Motor neuron (in vitro differentiated cells): Measurements from ENCODE around the gene CD300E. TPM values are rescaled to one million over a fixed set of nuclear protein-coding genes. Genes with fewer than 3 reads are reported as not detected.
"Not testable (repeated sequence)": the region's sequence is repeated elsewhere in the genome, so short reads cannot be mapped to it uniquely, and the experiment has no call there.

Experiments
- ATAC-seq, 8 experiments: fragments of 200-7000 bp; cut with Tn5 transposase; replicated peaks in 6 of 8; 2 replicates each; pipeline ENCODE4 v1.8.0; 2021; ENCODE audit warnings: mild to moderate bottlenecking in 8 of 8, moderate library complexity in 8 of 8
- H3K27ac ChIP-seq, 2 donors: fragments of 250-450 bp; sonication (Bioruptor Pico); 2 replicates each; pipeline ENCODE4 v1.9.0; 2021; ENCODE audit warnings: antibody characterized with exemption in 2 of 2, mild to moderate bottlenecking in 2 of 2, moderate library complexity in 1 of 2
- H3K4me1 ChIP-seq, 2 donors: fragments of 250-450 bp; sonication (Bioruptor Pico); replicated peaks in 1 of 2; 2 replicates each; pipeline ENCODE4 v1.6.1; 2021; ENCODE audit warnings: antibody characterized with exemption in 2 of 2, mild to moderate bottlenecking in 2 of 2, moderate library complexity in 1 of 2
- H3K4me3 ChIP-seq, 5 donors: fragments of 250-450 bp; sonication (Bioruptor Pico); 2 replicates each; pipeline ENCODE4 v1.9.0; 2021; ENCODE audit warnings: antibody characterized with exemption in 5 of 5, mild to moderate bottlenecking in 5 of 5, moderate library complexity in 4 of 5
- WGBS, 10 experiments: fragments of 450-650 bp; shearing (Covaris generic); methylation state at CpG; one replicate each; pipeline ENCODE4 v1.0.0; 2022; 5-methylcytosine and 5-hydroxymethylcytosine counted together
- in situ Hi-C, 9 experiments: fragments of 400-800 bp; cut with MboI; loops; one replicate each; pipeline ENCODE4 v1.15.0; 2021; ENCODE audit warnings: low sequenced_read_pairs in 9 of 9, low pct_unique_long_range_greater_than_20kb in 2 of 9; ENCODE audit not compliant: unreplicated experiment in 9 of 9
- total RNA-seq, 8 experiments: library from RNA; unstranded; fragments of 300-600 nt; gene quantifications; 2 replicates each; pipeline versions ENCODE4 v1.2.3 to v1.2.4, GENCODE V29; 2022

Gene CD300E
- total RNA-seq, 8 experiments from 2014 or later = 0.14 to 0.47 (median 0.25) TPM; not detected in 3

- no peak overlapping the region for H3K4me3 ChIP-seq
- no peaks in the 10 kb centered on the region for H3K4me1 ChIP-seq
- no peak overlapping the region for H3K27ac ChIP-seq
- ATAC-seq = no peak
- in situ Hi-C loops = no loop called here
Observed at GRCh38 chr17:74643826-74644225, 20.3 kb upstream of the CD300E start.

GRCh38 chr17:74642995-74643394 is 19.5 kb upstream of the CD300E start:
- 0 to 100% (median 71%) methylated on average over 1 to 7 of the region's 7 CpGs; no CpG with 5 or more reads in 5 of the 10 experiments for WGBS, 10 experiments
- Histone ChIP-seq H3K4me3 (no peak overlapping the region), H3K27ac (no peak overlapping the region), H3K4me1 (no peaks in the 10 kb centered on the region)
- in situ Hi-C loops = no loop called here
- ATAC-seq = no peak

GRCh38 chr17:74642556-74642955 is 19.0 kb upstream of the CD300E start:
- no peak overlapping the region for H3K27ac ChIP-seq
- in situ Hi-C loops = no loop called here
- no peak for ATAC-seq
- 33 to 100% (median 76%) methylated on average over 1 to 4 of the region's 4 CpGs; no CpG with 5 or more reads in 2 of the 10 experiments for WGBS, 10 experiments
- no peak overlapping the region for H3K4me3 ChIP-seq
- H3K4me1 ChIP-seq = no peaks in the 10 kb centered on the region

DNA sequence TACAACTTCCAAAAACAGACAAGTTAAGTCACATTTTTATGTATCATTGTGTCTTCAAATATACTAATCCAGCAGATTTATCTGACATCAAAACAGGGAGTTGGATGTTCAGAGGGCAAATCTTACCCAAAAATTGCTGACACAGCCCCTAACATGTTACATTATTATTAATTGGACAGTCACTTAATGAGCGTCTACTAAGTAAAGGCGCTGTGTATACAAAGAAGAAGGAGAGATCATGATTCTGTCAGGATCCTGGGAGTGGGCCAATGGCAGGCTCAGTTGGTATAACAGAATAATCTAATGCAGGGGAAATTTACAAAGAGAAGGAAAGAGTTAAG is 18.4 kb upstream of the CD300E start:
- in situ Hi-C loops = no loop called here
- no peak for ATAC-seq

GRCh38 chr17:74641224-74641957 is 17.9 kb upstream of the CD300E start:
- no peak overlapping the region for H3K4me3 ChIP-seq
- H3K27ac ChIP-seq = no peak overlapping the region
- 0 to 83% (median 68%) methylated on average over 1 to 5 of the region's 6 CpGs; no CpG with 5 or more reads in 3 of the 10 experiments for WGBS, 10 experiments
- ATAC-seq = peak in 1 of 8 experiments; percentile 14
- in situ Hi-C loops = no loop called here
- no peaks in the 10 kb centered on the region for H3K4me1 ChIP-seq

More for the DNA sequence above, 18.4 kb upstream of the CD300E start:
- Histone ChIP-seq H3K4me1 (no peaks in the 10 kb centered on the region), H3K4me3 (no peak overlapping the region), H3K27ac (no peak overlapping the region)
- WGBS, 10 experiments = 40 to 100% (median 90%) methylated on average over 1 to 2 of the region's 2 CpGs; no CpG with 5 or more reads in 1 of the 10 experiments

DNA sequence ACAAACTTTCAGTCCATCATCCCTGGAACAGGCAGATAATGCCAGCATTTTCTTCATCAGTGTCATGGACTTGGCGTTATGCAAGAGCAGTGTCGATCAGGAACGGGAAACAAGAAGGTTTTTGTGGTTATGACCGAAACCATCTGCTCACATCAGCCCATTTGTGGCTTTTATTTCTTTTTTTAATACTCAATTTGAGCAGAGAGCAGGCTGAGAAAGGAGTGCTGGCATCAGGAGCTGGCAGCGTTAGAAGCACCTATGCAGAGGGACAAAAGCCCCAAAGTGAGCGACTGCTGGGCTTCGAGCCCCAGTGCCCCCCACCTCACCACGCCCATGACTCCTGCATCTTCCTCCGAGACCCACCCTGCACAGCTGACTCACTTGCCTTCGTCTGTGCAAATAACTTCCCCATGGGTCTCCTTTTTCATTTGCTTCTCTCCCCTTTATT is 16.2 kb upstream of the CD300E start:
- WGBS, 10 experiments = 25 to 82% (median 60%) methylated on average over 1 to 8 of the region's 10 CpGs; no CpG with 5 or more reads in 3 of the 10 experiments

GRCh38 chr17:74637926-74638325 is 14.4 kb upstream of the CD300E start:
- no peak for ATAC-seq
- WGBS, 10 experiments = 0 to 100% (median 57%) methylated on average over 1 of the region's 2 CpGs; no CpG with 5 or more reads in 3 of the 10 experiments
- Histone ChIP-seq H3K27ac (no peak overlapping the region), H3K4me1 (peaks cover 0 to 8% of the 10 kb centered on the region in 2 donors), H3K4me3 (no peak overlapping the region)
- in situ Hi-C loops = no loop called here

More for the DNA sequence above, 16.2 kb upstream of the CD300E start:
- in situ Hi-C loops = no loop called here
- H3K4me3 ChIP-seq = no peak overlapping the region
- no peak overlapping the region for H3K27ac ChIP-seq
- H3K4me1 ChIP-seq = peaks cover 0 to 8% of the 10 kb centered on the region in 2 donors
- no peak for ATAC-seq

DNA sequence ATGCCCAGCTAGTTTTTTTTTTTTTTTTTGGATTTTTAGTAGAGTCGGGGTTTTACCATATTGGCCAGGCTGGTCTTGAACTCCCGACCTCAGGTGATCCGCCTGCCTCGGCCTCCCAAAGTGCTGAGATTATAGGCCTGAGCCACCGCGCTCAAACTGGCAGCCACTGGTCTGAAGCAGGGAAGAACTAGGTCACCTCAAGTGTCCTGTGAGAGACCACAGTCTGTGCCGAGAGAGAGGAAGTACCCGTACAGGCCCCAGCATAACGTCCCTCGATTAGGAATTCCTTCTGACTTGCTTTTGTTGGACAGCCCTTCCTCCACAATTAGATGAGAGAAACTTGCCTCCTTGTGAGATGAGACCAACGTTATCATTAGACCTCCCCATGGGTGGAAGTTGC is 13.7 kb upstream of the CD300E start:
- H3K27ac ChIP-seq = no peak overlapping the region
- no peak for ATAC-seq
- H3K4me1 ChIP-seq = peaks cover 0 to 8% of the 10 kb centered on the region in 2 donors
- WGBS, 10 experiments = 7 to 95% (median 66%) methylated on average over 2 to 9 of the region's 11 CpGs; no CpG with 5 or more reads in 4 of the 10 experiments
- in situ Hi-C loops = no loop called here
- H3K4me3 ChIP-seq = no peak overlapping the region

DNA sequence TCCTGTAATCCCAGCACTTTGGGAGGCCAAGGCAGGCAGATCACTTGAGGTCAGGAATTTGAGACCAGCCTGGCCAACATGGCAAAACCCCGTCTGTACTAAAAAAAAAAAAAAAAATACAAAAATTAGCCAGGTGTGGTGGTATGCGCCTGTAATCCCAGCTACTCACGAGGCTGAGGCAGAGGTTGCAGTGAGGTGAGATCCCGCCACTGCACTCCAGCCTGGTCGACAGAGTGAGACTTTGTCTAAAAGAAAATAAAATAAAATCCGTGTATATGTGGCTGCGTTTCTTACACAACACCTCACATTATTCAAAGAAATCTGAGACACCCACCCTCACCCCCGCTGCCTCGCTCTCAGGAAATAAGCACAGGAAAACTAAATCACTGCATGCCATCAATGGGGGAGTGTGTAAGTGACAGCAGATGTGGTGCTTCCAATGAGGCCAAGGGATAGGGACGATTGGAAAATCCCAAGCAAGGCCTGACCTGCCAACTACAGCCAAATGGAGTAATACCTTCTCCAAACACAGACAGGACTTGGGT is 13.1 kb upstream of the CD300E start:
- WGBS, 10 experiments = 19 to 100% (median 58%) methylated on average over 1 to 6 of the region's 10 CpGs; no CpG with 5 or more reads in 3 of the 10 experiments
- peaks cover 0 to 13% of the 10 kb centered on the region in 2 donors for H3K4me1 ChIP-seq
- H3K4me3 ChIP-seq, in situ Hi-C loops, H3K27ac ChIP-seq, ATAC-seq: not testable (repeated sequence)

DNA sequence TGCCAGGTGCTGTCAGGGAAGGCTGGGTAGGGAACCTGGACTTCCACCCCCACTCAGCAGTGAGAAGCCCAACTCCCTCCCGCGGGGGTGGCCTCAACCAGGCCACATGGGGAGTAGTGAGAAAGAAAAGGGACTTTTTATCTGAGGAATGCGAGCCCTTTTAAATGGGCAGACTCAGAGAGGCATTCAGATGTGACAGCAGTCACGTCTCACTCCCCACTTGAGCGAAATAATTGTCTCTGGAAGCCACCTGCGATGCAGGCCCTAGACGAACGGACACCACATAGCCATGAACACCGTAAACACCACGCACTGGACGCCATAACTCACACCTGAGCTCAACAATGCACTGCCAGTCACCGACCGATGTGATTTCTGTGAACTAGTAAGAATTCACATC is 11.9 kb upstream of the CD300E start:
- in situ Hi-C loops = no loop called here
- peak overlapping the region in 1 of 2 donors; percentile 2 for H3K27ac ChIP-seq
- peak in 2 of 8 experiments; percentile 38 for ATAC-seq
- 0 to 52% (median 11%) methylated on average over 1 to 9 of the region's 13 CpGs; no CpG with 5 or more reads in 4 of the 10 experiments for WGBS, 10 experiments
- no peak overlapping the region for H3K4me3 ChIP-seq
- peaks cover 0 to 13% of the 10 kb centered on the region in 2 donors for H3K4me1 ChIP-seq

- in situ Hi-C loops = no loop called here
- Histone ChIP-seq H3K4me3 (no peak overlapping the region), H3K27ac (no peak overlapping the region), H3K4me1 (peaks cover 0 to 13% of the 10 kb centered on the region in 2 donors)
- ATAC-seq = no peak
- 10 to 95% (median 73%) methylated on average over 1 to 6 of the region's 8 CpGs; no CpG with 5 or more reads in 5 of the 10 experiments for WGBS, 10 experiments
Observed at GRCh38 chr17:74633326-74633725, 9.8 kb upstream of the CD300E start.

DNA sequence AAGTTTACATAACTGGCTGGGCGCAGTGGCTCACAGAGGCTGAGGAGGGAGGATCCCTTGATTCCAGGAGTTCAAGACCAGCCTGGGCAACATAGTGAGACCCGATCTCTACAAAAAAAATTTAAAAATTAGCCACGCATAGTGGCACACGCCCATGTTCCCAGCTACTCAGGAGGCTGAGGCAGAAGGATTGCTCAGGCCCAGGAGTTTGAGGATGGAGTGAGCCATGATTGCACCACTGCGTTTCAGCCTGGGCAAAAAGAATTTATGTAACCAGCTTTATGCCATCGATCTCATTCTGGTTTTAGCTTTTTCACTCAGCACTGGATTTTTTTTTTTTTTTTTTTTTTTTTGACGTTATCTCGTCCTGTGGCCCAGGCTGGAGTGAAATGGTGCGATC is 9.1 kb upstream of the CD300E start:
- H3K4me1 ChIP-seq = peaks cover 0 to 13% of the 10 kb centered on the region in 2 donors
- in situ Hi-C loops = no loop called here
- no peak overlapping the region for H3K4me3 ChIP-seq
- WGBS, 10 experiments = 17 to 93% (median 89%) methylated on average over 2 to 7 of the region's 9 CpGs; no CpG with 5 or more reads in 2 of the 10 experiments
- no peak overlapping the region for H3K27ac ChIP-seq
- ATAC-seq = no peak
